GM23248 (cell line): Measurements from ENCODE around the gene AKIRIN1. TPM values are rescaled to one million over a fixed set of nuclear protein-coding genes. Genes with fewer than 3 reads are reported as not detected.
"Not testable (repeated sequence)": the region's sequence is repeated elsewhere in the genome, so short reads cannot be mapped to it uniquely, and the experiment has no call there.

ENCODE experiments used
- DNase-seq: peaks from one replicate; pipeline ENCODE4 v3.0.0-alpha.2; 2015
- H2AFZ ChIP-seq: fragments of 200-600 bp; sonication (generic); 2 replicates; pipeline ENCODE4 v1.6.1; 2016; ENCODE audit warnings: antibody characterized with exemption
- H3F3A ChIP-seq: fragments of 200-600 bp; sonication (generic); 2 replicates; pipeline ENCODE4 v1.6.1; 2016; ENCODE audit warnings: mild to moderate bottlenecking, antibody characterized with exemption, mixed run types; ENCODE audit not compliant: insufficient read depth
- H3K27ac ChIP-seq: fragments of 200-600 bp; sonication (generic); 2 replicates; pipeline ENCODE4 v1.5.1; 2016; ENCODE audit warnings: mild to moderate bottlenecking
- H3K27me3 ChIP-seq: fragments of 200-600 bp; sonication (generic); replicated peaks from 2 replicates; pipeline ENCODE4 v1.6.1; 2016; ENCODE audit warnings: mild to moderate bottlenecking; ENCODE audit not compliant: insufficient read depth
- H3K36me3 ChIP-seq: fragments of 200-600 bp; sonication (generic); 2 replicates; pipeline ENCODE4 v1.6.1; 2016; ENCODE audit warnings: low read depth, mild to moderate bottlenecking
- H3K4me1 ChIP-seq: fragments of 200-600 bp; sonication (generic); 2 replicates; pipeline ENCODE4 v1.6.1; 2016; ENCODE audit warnings: mild to moderate bottlenecking; ENCODE audit not compliant: insufficient read depth
- H3K4me2 ChIP-seq: fragments of 200-600 bp; sonication (generic); one replicate; pipeline ENCODE4 v1.6.1; 2016; ENCODE audit warnings: mild to moderate bottlenecking; ENCODE audit not compliant: unreplicated experiment
- H3K4me3 ChIP-seq: fragments of 200-600 bp; sonication (generic); 2 replicates; pipeline ENCODE4 v1.5.1; 2016; ENCODE audit warnings: mild to moderate bottlenecking
- H3K79me2 ChIP-seq: fragments of 200-600 bp; sonication (generic); 2 replicates; pipeline ENCODE4 v1.6.1; 2016; ENCODE audit warnings: mild to moderate bottlenecking; ENCODE audit not compliant: insufficient read depth
- H3K9ac ChIP-seq: fragments of 200-600 bp; sonication (generic); 2 replicates; pipeline ENCODE4 v1.6.1; 2016; ENCODE audit warnings: mild to moderate bottlenecking
- H3K9me2 ChIP-seq: fragments of 200-600 bp; sonication (generic); 2 replicates; pipeline ENCODE4 v1.6.1; 2016; ENCODE audit warnings: mixed run types, mild to moderate bottlenecking, moderate library complexity; ENCODE audit not compliant: insufficient read depth
- H3K9me3 ChIP-seq: fragments of 200-600 bp; sonication (generic); one replicate; pipeline ENCODE4 v1.6.1; 2017; ENCODE audit warnings: low read depth
- H4K20me1 ChIP-seq: fragments of 200-600 bp; sonication (generic); 2 replicates; pipeline ENCODE4 v1.6.0; 2016; ENCODE audit not compliant: insufficient read depth
- EZH2 ChIP-seq: fragments of 200-600 bp; sonication (generic); IDR thresholded peaks from 2 replicates; pipeline ENCODE4 v1.6.1; 2018; ENCODE audit warnings: antibody characterized with exemption, mild to moderate bottlenecking; ENCODE audit not compliant: insufficient read depth, poor library complexity, severe bottlenecking
- EZH2phosphoT487 ChIP-seq: fragments of 200-600 bp; sonication (generic); IDR thresholded peaks from 2 replicates; pipeline ENCODE4 v1.6.1; 2018; ENCODE audit warnings: antibody characterized with exemption, moderate library complexity, mild to moderate bottlenecking, low read depth; ENCODE audit not compliant: insufficient read depth
- WGBS, 2 experiments: methylation state at CpG; one replicate each; pipeline ENCODE4 v1.1.6; 2015 to 2017; ENCODE audit warnings: low lambda C conversion rate in 2 of 2, low coverage in 1 of 2; ENCODE audit errors: missing lambda C conversion rate in 2 of 2; 5-methylcytosine and 5-hydroxymethylcytosine counted together
- in situ Hi-C: fragments of 300-500 bp; cut with MboI; formaldehyde crosslinking; loops from 2 replicates; pipeline ENCODE4 v1.15.0; 2020
- polyA plus RNA-seq: library from polyadenylated mRNA; unstranded; fragments of >200 nt; fragmentation: Nextera tagmentation; extraction: Ambion mirVana; gene quantifications from 2 replicates; pipeline ENCODE4 v1.2.1, GENCODE V29; 2016
- total RNA-seq: library from RNA; depleted of rRNA; stranded (reverse); fragments of >200 nt; shearing (Covaris generic); gene quantifications from 2 replicates; pipeline ENCODE4 v1.2.3, GENCODE V29; 2014

AKIRIN1 gene
- total and polyA plus RNA-seq, 2 experiments from 2014 or later = 68.5 to 69.7 TPM

DNA sequence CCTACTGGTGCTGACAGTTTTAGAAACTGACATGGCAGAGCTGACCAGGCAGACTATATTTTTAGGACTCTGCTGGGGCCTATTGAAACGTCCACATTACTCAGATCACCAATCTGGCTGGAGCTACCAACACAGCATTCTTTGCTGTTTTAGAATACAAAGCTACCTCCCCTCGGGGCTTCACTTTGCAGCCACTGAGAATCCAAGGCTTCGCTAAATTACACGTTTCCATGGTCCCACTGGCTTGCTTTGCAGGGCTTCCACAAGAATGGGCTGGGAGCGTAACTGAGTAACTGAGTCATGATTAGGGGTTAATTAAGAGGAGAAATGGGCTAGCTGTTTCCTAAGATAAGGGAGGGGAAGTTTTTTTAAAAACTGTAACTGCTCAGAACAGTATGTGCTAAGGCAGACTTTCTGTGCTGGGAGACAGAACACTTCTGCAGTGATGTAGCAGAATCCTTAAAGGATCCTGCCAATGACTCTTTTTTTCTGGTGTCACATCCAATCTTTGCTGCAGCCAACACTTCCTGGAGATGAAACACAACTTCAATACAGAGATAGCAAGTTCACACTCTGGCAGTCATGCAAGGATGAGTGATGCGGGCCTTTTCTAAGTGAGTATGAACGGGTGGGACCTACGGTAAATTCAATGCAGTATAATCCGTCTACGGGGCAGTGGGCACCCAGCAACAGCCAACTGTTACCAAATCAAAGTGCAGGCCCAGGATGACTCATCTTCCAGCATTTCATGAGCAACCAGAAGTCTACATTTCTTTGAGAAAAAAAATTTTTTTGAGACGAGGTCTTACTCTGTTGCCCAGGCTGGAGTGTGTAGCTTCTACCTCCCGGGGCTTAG lies 56.5 kb downstream of the AKIRIN1 start:
- H3K4me1 ChIP-seq = peaks cover 20% of the 10 kb centered on the region
- peak overlapping the region; percentile 76 for H3K4me2 ChIP-seq
- no peaks in the 10 kb centered on the region for H3K9me2 ChIP-seq
- peak overlapping the region; percentile 78 for H3K9ac ChIP-seq
- TF ChIP-seq EZH2phosphoT487 = no peak
- TF ChIP-seq EZH2 = no peak
- peaks cover 30% of the 10 kb centered on the region for H3F3A ChIP-seq
- 4% methylated on average over 12 of the region's 12 CpGs for WGBS, 2 experiments
- H3K9me3 ChIP-seq = no peaks in the 10 kb centered on the region
- H3K27me3 ChIP-seq = no peaks in the 10 kb centered on the region
- no peaks in the 10 kb centered on the region for H3K36me3 ChIP-seq
- peak; percentile 96 for DNase-seq
- peak overlapping the region; percentile 44 for H3K4me3 ChIP-seq
- no peaks in the 10 kb centered on the region for H3K79me2 ChIP-seq
- no peaks in the 10 kb centered on the region for H4K20me1 ChIP-seq
- in situ Hi-C loops = no loop called here
- H3K27ac ChIP-seq = peak overlapping the region; percentile 98
- peak overlapping the region; percentile 57 for H2AFZ ChIP-seq

DNA sequence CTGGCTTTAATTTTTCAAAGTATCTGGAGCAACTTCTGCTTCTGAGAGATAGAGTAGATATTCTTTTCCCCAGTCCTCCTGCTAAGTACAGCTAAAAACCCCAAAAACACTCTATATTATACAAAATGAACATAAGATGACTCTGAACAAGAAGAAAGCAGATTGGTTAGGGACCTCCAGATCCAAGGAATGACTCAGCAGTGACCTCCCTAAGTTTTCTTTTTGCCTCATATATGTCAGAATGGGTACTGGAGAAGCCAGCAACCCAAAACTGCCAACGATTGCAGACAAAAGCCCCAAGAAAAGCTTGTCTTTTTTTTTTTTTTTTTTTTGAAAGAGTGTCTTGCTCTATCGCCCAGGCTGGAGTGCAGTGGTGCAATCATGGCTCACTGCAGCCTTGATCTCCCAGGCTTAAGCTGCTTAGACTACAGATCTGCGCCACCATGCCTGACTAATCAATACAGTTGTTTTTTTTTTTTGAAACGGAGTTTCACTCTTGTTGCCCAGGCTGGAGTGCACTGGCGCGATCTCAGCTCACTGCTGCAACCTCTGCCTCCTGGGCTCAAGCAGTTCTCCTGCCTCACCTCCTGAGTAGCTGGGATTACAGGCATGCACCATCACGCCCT lies 57.8 kb downstream of the AKIRIN1 start:
- in situ Hi-C loops = no loop called here
- no peak for TF ChIP-seq EZH2phosphoT487
- no peak for TF ChIP-seq EZH2
- Histone ChIP-seq H3F3A (peaks cover 36% of the 10 kb centered on the region), H3K36me3 (no peaks in the 10 kb centered on the region), H3K27ac (peak overlapping the region; percentile 98; the same call in 1 of the 2 replicates), H3K9me2 (no peaks in the 10 kb centered on the region), H3K9ac (no peak overlapping the region), H3K4me2 (no peak overlapping the region), H3K27me3 (no peaks in the 10 kb centered on the region), H3K4me1 (peaks cover 20% of the 10 kb centered on the region), H3K4me3 (no peak overlapping the region), H3K9me3 (no peaks in the 10 kb centered on the region), H4K20me1 (no peaks in the 10 kb centered on the region), H3K79me2 (no peaks in the 10 kb centered on the region), H2AFZ (no peak overlapping the region)
- DNase-seq = peak; percentile 15
- whole genome bisulfite sequencing, 2 experiments = 72 to 78% methylated on average over 6 to 7 of the region's 7 CpGs

DNA sequence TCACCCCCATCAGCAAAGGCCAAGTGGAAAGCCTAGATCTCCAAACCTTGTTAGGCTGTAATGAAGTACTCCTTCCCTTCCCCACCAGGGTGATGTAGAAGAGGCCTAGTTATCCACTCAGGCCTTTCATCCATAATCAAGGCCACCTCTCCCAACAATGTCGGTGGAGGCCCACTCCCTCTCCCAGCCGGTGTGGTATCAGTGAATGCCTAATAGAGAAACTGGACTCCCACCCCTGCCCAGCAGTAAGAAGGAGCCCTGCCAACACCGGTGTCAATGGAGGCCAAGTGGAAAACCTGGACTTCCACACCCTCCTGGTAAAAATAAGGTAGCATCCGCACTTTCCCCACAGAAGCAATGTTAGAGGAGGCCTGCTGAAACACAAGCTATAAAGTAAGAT lies 58.9 kb downstream of the AKIRIN1 start:
- DNase-seq = no peak
- H3K4me3 ChIP-seq = no peak overlapping the region
- in situ Hi-C loops = no loop called here
- no peaks in the 10 kb centered on the region for H3K79me2 ChIP-seq
- H3K27me3 ChIP-seq = no peaks in the 10 kb centered on the region
- TF ChIP-seq EZH2 (no peak), EZH2phosphoT487 (no peak)
- H3K4me2 ChIP-seq = no peak overlapping the region
- WGBS, 2 experiments = 97 to 99% methylated on average over 4 of the region's 4 CpGs
- no peaks in the 10 kb centered on the region for H3K9me3 ChIP-seq
- H2AFZ ChIP-seq = no peak overlapping the region
- no peaks in the 10 kb centered on the region for H4K20me1 ChIP-seq
- H3K27ac ChIP-seq = no peak overlapping the region
- peaks cover 20% of the 10 kb centered on the region for H3K4me1 ChIP-seq
- H3K36me3 ChIP-seq = no peaks in the 10 kb centered on the region
- H3F3A ChIP-seq = peaks cover 32% of the 10 kb centered on the region
- no peaks in the 10 kb centered on the region for H3K9me2 ChIP-seq
- no peak overlapping the region for H3K9ac ChIP-seq

DNA sequence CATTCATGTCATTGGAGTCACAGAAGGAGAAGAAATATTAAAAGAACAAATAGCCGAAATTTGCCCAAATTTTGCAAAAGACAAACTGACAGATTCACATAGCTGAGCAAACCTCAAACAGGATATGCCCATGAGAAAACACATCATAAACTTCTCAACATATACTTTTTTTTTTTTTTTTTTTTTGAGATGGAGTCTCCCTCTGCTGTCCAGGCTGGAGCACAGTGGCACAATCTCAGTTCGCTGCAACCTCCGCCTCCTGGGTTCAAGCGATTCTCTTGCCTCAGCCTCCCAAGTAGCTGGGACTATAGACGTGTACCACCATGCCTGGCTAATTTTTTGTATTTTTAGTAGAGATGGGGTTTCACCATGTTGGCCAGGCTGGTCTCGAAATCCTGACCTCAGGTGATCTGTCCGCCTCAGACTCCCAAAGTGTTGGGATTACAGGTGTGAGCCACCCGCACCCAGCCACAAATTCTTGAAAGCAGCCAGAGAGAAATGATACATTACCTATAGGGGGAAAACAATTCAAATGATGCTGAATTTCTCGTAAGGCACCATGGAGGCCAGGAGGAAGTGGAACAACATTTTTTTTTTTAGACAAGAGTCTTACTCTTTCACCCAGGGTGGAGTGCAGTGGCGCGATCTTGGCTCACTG lies 60.2 kb downstream of the AKIRIN1 start:
- H3K79me2 ChIP-seq, H3K4me2 ChIP-seq, H3K4me3 ChIP-seq, in situ Hi-C loops, H3K9me2 ChIP-seq, H3K27me3 ChIP-seq, H2AFZ ChIP-seq, H3K9me3 ChIP-seq, H3K9ac ChIP-seq, H4K20me1 ChIP-seq, H3K36me3 ChIP-seq, H3K27ac ChIP-seq: not testable (repeated sequence)
- Histone ChIP-seq H3K4me1 (peaks cover 18% of the 10 kb centered on the region), H3F3A (peaks cover 22% of the 10 kb centered on the region)
- 89 to 96% methylated on average over 8 to 11 of the region's 11 CpGs for WGBS, 2 experiments
- DNase-seq = peak; percentile 12
